GM19043 (cell line): ENCODE measurements around the gene CALY.

Experiments
- ATAC-seq: cut with Tn5 transposase; IDR thresholded peaks from one replicate; pipeline ENCODE4 v1.9.1; 2021; ENCODE audit warnings: low read depth; ENCODE audit not compliant: unreplicated experiment

The CALY gene

DNA sequence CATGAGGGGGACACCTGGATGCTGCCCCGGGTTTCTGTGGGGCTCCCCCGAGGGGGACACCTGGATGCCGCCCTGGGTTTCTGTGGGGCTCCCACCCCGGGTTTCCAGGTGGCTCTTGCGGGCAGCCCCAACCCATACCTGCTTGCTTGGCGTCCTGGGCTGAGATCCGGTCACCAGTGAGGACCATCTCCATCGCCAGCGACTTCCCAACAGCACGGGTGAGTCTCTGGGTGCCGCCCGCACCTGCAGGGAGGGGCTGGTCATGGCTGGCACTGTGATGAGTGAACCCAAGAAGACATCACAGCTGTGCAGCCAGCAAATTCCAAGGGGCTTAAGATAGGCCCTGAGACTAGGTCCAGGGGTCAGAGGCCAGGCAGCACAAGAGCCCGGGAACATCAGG, 30.1 kb upstream of the CALY start:
- no peak for ATAC-seq

- no peak for ATAC-seq
Observed at GRCh38 chr10:133366130-133366478, 29.4 kb upstream of the CALY start.

DNA sequence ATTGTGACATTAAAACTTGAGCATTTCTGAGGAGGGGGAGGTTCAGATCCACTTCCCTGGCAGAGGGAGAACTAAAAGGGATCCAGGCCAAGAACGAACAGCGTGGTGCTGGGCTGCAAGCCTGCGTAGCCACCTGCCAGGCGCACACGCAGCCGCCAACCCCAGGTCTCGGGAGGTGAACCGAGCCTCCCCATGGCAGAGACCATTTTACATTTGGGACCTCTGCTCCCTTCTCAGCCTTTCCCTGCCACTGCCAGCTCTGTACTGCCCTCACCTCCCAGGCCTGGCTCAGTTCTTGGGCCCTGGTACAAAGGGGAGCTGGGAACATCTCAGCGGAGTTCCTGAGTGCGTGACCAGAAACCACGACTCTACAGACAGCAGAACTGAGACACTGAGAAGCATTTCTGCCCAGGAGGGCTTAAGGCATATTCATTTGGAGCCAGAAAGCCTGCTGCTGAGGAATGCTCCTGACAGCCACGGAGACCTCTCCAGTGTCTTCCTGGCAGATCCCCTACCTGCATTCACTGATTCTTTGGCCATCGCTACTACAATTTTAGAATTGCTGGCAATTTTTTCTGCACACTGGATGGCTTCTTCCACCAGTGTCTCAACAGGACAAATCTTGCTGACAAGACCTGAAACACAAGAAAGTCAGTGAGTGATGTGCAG, 28.9 kb upstream of the CALY start:
- ATAC-seq, result no peak

DNA sequence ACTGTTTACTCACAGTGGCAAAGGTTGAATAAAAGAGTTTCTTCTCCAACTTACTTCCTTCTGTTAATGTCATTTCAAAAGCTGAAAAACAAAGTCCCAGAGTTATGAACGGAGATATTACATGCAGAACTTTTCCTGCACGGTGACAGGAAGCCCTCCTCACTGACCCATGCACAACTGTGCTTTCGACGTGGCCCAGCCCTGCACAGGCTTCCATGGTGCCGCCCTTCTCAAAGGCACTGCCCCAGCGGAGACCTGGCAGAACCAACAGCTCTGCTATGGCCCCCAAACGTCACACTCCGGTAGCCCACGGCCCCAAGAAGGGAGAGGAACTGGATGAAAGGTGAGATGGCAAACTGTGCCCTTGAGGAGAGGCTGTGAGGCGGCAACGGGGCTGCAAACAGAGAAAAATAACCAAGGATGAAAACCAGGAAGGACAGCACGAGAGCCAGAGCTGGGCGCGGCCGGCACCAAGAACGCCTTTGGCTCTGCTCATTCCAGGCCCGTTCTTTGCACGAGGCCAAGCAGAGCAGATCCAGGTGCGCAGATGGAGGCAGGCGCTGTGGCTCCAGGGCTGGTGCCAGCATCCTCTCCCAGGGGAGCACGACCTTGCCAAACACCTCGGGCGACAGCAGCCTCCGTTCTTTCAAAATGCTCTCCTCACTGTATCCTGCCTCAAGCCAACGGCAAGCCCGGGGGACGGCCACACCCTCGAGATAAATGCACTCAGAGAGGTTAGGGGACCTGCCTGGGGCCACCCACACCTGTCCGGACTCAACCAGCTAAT, 28.1 kb upstream of the CALY start:
- no peak for ATAC-seq

GRCh38 chr10:133362846-133363245, 26.1 kb upstream of the CALY start:
- ATAC-seq, result no peak

- no peak for ATAC-seq
Observed at GRCh38 chr10:133361773-133362441, 25.2 kb upstream of the CALY start.

DNA sequence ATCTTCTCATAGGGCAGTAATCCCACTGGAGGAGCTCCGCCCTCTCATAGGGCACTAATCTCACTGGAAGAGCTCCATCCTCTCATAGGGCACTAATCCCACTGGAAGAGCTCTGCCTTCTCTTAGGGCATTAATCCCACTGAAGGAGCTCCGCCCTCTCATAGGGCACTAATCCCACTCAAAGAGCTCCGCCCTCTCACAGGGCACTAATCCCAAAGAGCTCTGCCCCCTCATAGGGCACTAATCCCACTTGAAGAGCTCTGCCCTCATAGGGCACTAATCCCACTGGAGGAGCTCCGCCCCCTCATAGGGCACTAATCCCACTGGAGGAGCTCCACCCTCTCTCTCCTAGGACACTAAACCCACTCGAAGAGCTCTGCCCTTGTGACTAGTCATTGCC, 24.5 kb upstream of the CALY start:
- no peak for ATAC-seq

DNA sequence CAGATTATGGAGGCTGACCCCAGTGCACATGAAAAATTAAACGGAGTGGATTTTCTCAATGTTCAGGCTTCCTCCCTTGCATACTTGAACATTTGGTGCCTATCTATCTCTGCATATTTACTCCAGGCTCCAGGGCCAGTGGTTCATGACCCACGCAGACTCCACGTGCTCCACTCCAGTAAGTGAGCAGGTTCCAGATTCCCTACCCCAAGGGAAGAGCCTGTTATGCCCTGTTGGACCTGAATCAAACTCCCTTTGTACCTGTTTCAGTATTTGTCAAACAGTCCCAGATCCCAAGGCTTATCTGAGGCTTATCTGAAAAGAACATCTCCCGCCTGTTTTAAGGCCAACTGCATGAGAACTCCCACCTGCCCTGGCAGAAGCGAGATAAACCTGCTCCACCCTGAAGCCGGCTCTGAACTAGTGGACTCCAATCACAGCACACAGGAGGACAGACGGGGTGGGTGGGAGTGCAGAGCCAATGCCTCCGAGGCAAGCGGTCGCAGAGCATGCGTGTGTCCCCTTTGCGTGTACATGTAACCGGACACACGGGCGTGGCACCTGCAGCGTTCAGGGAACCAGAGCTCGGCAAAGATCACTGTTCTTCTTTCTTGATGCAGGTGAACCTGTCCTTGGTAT, 23.4 kb upstream of the CALY start:
- no peak for ATAC-seq

DNA sequence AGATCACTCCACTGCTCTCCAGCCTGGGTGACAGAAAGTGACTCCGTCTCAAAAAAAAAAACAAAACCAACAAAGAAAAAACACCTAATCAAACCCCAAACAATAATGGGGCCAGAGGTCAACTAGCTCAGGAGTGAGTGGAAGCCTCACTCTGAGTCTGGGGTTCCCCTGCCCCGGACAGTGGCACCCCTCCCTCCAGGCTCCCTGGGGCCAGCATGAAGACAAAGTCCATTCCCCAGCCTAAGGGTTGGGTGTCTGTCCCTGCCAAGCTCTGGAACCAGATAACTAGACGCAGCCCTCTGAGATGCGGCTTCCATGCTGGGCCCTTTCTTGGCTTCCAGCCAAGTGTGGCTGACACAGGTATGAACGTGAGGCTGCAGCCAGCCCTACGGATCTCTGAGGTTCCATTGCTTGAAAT, 22.9 kb upstream of the CALY start:
- ATAC-seq, result no peak

GRCh38 chr10:133358925-133359310, 22.2 kb upstream of the CALY start:
- no peak for ATAC-seq

GRCh38 chr10:133358162-133358924, 21.6 kb upstream of the CALY start:
- no peak for ATAC-seq

GRCh38 chr10:133357285-133358161, 20.8 kb upstream of the CALY start, which contains the start of gene FUOM:
FUOM (minus strand) TSS chr10:133358019; CDS start chr10:133358007, 12 bp downstream.
- peak; percentile 66 for ATAC-seq

- no peak for ATAC-seq
Observed at GRCh38 chr10:133356549-133357284, 20.0 kb upstream of the CALY start.

DNA sequence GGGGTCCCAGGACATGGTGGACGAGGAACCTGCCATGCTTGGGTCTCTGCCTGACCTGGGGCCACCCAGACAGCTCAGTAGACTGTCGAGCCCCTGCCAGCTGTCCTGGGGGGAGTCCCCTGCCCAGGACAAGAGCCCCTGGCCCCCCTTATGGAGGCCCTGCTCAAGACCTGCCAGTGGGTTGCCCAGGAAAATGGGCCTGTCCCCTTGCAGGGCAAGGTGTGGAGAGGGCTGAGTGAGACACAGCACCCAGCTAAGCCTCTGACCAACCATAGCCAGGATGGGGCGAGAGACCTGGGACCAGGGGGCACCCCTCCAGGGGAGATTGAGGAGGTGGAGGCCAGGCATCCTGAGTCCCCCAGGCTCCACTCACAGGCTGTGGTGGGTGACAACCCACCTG, 19.3 kb upstream of the CALY start:
- no peak for ATAC-seq

- no peak for ATAC-seq
Observed at GRCh38 chr10:133355266-133355665, 18.6 kb upstream of the CALY start.

DNA sequence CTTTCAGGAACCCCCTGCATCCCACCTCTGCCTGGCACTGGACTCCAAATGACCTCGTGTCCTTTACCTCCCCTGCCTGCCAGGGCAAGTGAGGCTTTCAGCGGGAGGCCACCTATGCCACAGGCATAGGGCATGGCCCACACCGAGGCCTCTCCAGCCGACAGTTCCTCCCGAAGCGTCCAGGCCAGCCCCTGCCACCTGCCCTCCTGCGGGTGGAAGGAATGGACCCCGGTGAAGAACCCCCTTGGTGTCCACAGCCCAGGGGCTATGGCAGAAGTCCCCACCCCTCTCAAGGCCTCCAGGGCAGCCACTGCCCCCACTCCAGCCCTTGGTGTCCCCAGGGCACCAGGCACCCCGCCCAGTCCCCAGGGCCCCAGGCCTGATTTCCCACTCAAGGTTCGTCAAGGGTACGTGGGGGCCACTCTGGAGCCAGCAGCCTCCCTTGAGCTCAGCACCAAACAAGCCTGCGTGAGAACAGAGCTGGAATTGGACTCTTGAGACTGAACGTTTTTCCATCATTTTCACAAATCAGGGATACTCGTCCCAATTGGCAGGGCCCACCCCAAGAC, 18.1 kb upstream of the CALY start:
- ATAC-seq, result no peak

DNA sequence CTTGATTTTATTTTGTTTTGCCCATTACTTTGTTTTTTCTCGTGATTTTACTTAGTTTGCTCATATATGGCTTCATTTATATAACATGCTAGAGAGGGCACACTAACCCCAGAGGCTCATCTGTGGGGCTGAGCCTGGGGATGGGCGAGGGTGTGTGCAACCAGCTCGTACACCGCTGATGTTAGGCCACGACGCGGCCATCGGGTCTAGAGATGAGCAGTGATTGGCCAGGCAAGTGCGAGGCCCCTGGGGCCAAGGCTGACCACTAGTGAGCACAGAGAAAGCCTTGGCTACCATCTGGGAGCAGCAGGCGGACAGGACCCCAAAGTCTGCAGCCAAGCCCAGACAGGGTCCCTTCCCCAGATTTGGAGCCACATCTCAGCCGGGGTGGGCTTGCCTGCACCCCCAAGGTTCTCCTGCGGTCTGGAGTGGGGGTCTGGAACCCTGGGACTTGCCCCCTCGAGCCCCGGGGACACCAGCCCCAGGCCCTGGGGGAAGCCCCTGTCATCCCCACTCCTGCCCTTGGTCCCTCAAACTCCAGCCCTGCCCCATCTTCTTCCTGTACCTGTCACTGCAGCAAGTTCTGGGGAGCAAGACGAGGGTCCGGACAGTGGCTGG, 17.4 kb upstream of the CALY start:
- ATAC-seq, result no peak
